ENCODE data around the gene PLXDC2.

Gene PLXDC2

DNA sequence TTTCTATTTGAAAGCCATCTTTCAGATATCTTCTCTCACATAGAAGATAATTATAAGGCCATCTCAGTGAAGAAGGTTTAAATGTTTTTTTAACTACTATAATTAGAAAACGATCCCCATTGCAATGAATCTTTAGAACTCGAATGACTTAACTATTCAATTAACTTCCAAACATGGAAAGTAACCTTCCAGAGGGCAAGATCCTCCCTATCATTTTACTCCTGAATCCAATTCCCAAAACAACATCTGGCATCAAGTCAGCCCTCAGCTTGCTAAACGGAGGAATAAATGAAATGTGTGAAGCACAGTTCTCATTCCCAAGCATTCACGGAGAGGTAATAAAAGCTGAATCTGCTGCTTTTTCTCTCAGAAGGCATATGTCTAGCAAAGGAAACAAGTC lies 293.4 kb downstream of the PLXDC2 start:
- Histone ChIP-seq H3K9me3 (no peaks in the 10 kb centered on the region), H3K27me3 (no peaks in the 10 kb centered on the region), H3K36me3 (no peaks in the 10 kb centered on the region), H3K4me1 (peaks cover 0 to 13% (median 4%) of the 10 kb centered on the region in 4 donors), H3K27ac (no peak overlapping the region), H3K4me3 (no peak overlapping the region)
- TF ChIP-seq, protein P1, sequence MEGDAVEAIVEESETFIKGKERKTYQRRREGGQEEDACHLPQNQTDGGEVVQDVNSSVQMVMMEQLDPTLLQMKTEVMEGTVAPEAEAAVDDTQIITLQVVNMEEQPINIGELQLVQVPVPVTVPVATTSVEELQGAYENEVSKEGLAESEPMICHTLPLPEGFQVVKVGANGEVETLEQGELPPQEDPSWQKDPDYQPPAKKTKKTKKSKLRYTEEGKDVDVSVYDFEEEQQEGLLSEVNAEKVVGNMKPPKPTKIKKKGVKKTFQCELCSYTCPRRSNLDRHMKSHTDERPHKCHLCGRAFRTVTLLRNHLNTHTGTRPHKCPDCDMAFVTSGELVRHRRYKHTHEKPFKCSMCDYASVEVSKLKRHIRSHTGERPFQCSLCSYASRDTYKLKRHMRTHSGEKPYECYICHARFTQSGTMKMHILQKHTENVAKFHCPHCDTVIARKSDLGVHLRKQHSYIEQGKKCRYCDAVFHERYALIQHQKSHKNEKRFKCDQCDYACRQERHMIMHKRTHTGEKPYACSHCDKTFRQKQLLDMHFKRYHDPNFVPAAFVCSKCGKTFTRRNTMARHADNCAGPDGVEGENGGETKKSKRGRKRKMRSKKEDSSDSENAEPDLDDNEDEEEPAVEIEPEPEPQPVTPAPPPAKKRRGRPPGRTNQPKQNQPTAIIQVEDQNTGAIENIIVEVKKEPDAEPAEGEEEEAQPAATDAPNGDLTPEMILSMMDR (IDR thresholded peaks at IDR 0.05) = no peak
- intact Hi-C loops (cut with DNase I; ENCODE audit: low total_unique reads) = no loop called here
- DNase-seq = no peak

GRCh38 chr10:20110125-20111100 lies 294.2 kb downstream of the PLXDC2 start:
- H3K4me3 ChIP-seq = no peak overlapping the region
- no peaks in the 10 kb centered on the region for H3K27me3 ChIP-seq
- TF ChIP-seq, protein P1 (IDR thresholded peaks at IDR 0.05) = no peak
- DNase-seq = no peak
- intact Hi-C loops (cut with DNase I; ENCODE audit: low total_unique reads) = no loop called here
- no peaks in the 10 kb centered on the region for H3K9me3 ChIP-seq
- peaks cover 0 to 8% (median 4%) of the 10 kb centered on the region in 4 donors for H3K4me1 ChIP-seq
- H3K27ac ChIP-seq = no peak overlapping the region
- no peaks in the 10 kb centered on the region for H3K36me3 ChIP-seq

DNA sequence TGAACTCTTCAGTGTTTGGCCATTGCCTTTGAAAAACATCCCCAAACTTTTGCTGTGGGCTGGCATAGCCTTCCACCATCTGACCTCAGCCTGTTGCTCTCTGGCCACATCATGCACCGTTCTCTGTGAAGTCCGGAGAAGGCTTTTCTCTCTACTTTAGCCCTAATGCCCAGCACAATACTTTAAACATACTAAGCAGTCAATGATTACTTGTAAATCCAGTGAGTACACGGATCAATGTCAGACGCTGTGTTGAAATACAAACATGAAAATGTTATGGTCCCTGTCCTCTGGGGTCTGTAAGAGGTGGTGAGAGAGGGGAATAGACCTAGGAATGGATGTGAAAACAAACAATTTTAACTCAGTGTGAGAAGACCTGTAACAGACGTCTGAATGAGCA lies 297.9 kb downstream of the PLXDC2 start:
- intact Hi-C loops (cut with DNase I; ENCODE audit: low total_unique reads) = no loop called here
- Histone ChIP-seq H3K27ac (no peak overlapping the region), H3K4me3 (no peak overlapping the region), H3K27me3 (no peaks in the 10 kb centered on the region), H3K36me3 (no peaks in the 10 kb centered on the region), H3K4me1 (peaks cover 0 to 4% (median 0%) of the 10 kb centered on the region in 4 donors), H3K9me3 (no peaks in the 10 kb centered on the region)
- TF ChIP-seq, protein P1 (IDR thresholded peaks at IDR 0.05) = no peak
- no peak for DNase-seq

- TF ChIP-seq, protein P1 (IDR thresholded peaks at IDR 0.05) = no peak
- Histone ChIP-seq H3K9me3 (no peaks in the 10 kb centered on the region), H3K4me1 (no peaks in the 10 kb centered on the region), H3K4me3 (no peak overlapping the region), H3K36me3 (no peaks in the 10 kb centered on the region), H3K27ac (no peak overlapping the region), H3K27me3 (no peaks in the 10 kb centered on the region)
- no peak for DNase-seq
- intact Hi-C loops (cut with DNase I; ENCODE audit: low total_unique reads) = no loop called here
Measured at GRCh38 chr10:20115894-20116293, 299.7 kb downstream of the PLXDC2 start.

GRCh38 chr10:20117471-20117870 lies 301.2 kb downstream of the PLXDC2 start:
- H3K4me3 ChIP-seq = no peak overlapping the region
- no peaks in the 10 kb centered on the region for H3K36me3 ChIP-seq
- H3K4me1 ChIP-seq = no peaks in the 10 kb centered on the region
- H3K27ac ChIP-seq = no peak overlapping the region
- no peaks in the 10 kb centered on the region for H3K9me3 ChIP-seq
- no peaks in the 10 kb centered on the region for H3K27me3 ChIP-seq
- intact Hi-C loops (cut with DNase I; ENCODE audit: low total_unique reads) = no loop called here
- TF ChIP-seq, protein P1 (IDR thresholded peaks at IDR 0.05) = no peak
- no peak for DNase-seq

All from tibial artery (tissue), 4 donors.